Dendritic cell treated with granulocyte-macrophage colony-stimulating factor and Interleukin-4, amounts not matched to agents 40 ng/mL and 50 ng/mL, for 4 days (primary cell): ENCODE data around the gene ST6GALNAC3.

Source experiments
- H3K27ac Mint-ChIP-seq: one replicate; pipeline ENCODE4 v1.8.0; 2022; ENCODE audit warnings: mild to moderate bottlenecking, mixed read lengths
- H3K27me3 Mint-ChIP-seq: one replicate; pipeline ENCODE4 v1.8.0; 2022; ENCODE audit warnings: mild to moderate bottlenecking, mixed read lengths
- H3K36me3 Mint-ChIP-seq: one replicate; pipeline ENCODE4 v1.8.0; 2022; ENCODE audit warnings: low read depth, mixed read lengths
- H3K4me1 Mint-ChIP-seq: one replicate; pipeline ENCODE4 v1.8.0; 2022; ENCODE audit warnings: low read depth, mixed read lengths
- H3K4me3 Mint-ChIP-seq: one replicate; pipeline ENCODE4 v1.8.0; 2022; ENCODE audit warnings: mild to moderate bottlenecking, moderate library complexity, mixed read lengths
- H3K9me3 Mint-ChIP-seq: one replicate; pipeline ENCODE4 v1.8.0; 2022; ENCODE audit warnings: mixed read lengths
- intact Hi-C: fragments of 100-400 bp; cut with micrococcal nuclease; formaldehyde crosslinking; loops from one replicate; pipeline ENCODE4 v1.15.0; 2022

ST6GALNAC3 gene

DNA sequence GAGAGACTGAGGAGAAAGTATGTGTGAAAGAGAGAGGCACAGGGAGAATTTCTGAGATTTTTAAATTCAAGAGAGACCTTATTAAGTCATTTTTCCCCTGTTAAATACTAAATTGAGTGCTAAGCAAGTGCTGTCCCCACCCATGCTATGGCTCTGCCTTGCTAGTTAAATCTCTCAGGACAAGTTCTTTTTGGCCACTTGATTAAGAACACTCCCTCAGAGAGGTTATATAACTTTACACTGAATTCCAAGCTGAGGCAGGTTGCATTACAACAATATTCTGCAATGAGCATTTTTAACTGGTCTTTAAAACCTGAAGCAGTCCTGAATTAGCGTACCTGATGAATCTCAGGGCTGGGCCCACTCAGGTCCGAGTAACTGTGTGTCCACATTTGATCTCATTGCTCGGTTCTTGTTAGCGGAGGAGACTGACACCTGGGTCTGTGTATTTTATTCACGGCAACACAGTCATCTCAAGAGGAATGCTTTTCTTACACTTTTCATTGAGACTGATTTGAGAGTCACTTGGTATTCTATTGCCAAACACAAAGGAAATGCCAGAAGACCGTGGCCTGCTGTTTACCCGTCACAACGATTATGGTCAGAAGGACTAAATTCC lies 605.1 kb downstream of the ST6GALNAC3 start:
- Mint-ChIP-seq H3K9me3 (peaks cover 9% of the 10 kb centered on the region), H3K27me3 (no peaks in the 10 kb centered on the region), H3K36me3 (no peaks in the 10 kb centered on the region), H3K4me1 (no peaks in the 10 kb centered on the region), H3K27ac (no peak overlapping the region), H3K4me3 (no peak overlapping the region)
- intact Hi-C loops, result no loop called here

- Mint-ChIP-seq H3K27ac (no peak overlapping the region), H3K4me3 (no peak overlapping the region), H3K36me3 (no peaks in the 10 kb centered on the region), H3K9me3 (peaks cover 9% of the 10 kb centered on the region), H3K27me3 (no peaks in the 10 kb centered on the region), H3K4me1 (no peaks in the 10 kb centered on the region)
- intact Hi-C loops, result no loop called here
Measured at GRCh38 chr1:76680651-76681050, 606.1 kb downstream of the ST6GALNAC3 start.

DNA sequence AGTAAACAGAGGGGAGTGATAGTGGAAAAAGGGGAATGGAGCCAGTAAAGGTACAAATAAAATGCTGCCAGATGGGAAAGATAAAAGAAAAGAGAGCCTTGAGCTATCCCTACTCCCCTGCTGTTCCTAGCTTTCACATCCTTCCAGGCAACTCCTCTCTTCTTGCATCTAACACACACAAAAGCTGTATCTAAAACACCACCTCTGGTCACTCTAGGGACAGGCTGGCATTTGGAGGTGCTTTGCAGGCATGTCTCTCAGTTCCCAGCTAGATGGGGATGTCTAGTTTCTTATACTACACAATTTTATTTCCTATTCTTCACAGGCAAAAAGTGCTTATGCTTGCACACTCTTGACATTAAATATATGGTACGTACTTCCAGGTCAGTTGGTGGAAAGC lies 607.6 kb downstream of the ST6GALNAC3 start:
- Mint-ChIP-seq H3K4me1 (no peaks in the 10 kb centered on the region), H3K4me3 (no peak overlapping the region), H3K9me3 (peaks cover 9% of the 10 kb centered on the region), H3K27me3 (no peaks in the 10 kb centered on the region), H3K27ac (no peak overlapping the region), H3K36me3 (no peaks in the 10 kb centered on the region)
- intact Hi-C loops, result no loop called here
